ENCODE measurements around the gene GDF15. TPM values are rescaled to one million over a fixed set of nuclear protein-coding genes. Genes with fewer than 3 reads are reported as not detected.

Gene GDF15
- total RNA-seq, 3 donors from 2014 or later, result 2.7 to 60.3 (median 9.2) TPM

GRCh38 chr19:18384775-18385174, 1.2 kb upstream of the GDF15 start:
- no peaks in the 10 kb centered on the region for H3K27me3 ChIP-seq

GRCh38 chr19:18385359-18385674, 641 bp upstream of the GDF15 start:
- Histone ChIP-seq H3K27me3 (no peaks in the 10 kb centered on the region), H3K4me3 (no peak overlapping the region), H3K27ac (peak overlapping the region; percentile 29 to 38), H3K4me1 (no peaks in the 10 kb centered on the region), H3K9me3 (no peaks in the 10 kb centered on the region), H3K36me3 (no peaks in the 10 kb centered on the region)
- DNase-seq (ENCODE audit: low spot score in 2 of 2), result no peak
- TF ChIP-seq POLR2A (IDR thresholded peaks at IDR 0.05), result no peak
- TF ChIP-seq POLR2AphosphoS5 (IDR thresholded peaks at IDR 0.05), result no peak
- no peak for TF ChIP-seq CTCF (IDR thresholded peaks at IDR 0.05)
- intact Hi-C loops (cut with DNase I; ENCODE audit: low total_unique reads), result loop anchor here (10.0 kb wide), 1 partner anchor 1851 kb away; no protein-coding TSS in a partner anchor

More at GRCh38 chr19:18384775-18385174, 1.2 kb upstream of the GDF15 start:
- TF ChIP-seq CTCF (IDR thresholded peaks at IDR 0.05) (no peak), POLR2AphosphoS5 (IDR thresholded peaks at IDR 0.05) (no peak), POLR2A (IDR thresholded peaks at IDR 0.05) (no peak)
- no peak for DNase-seq (ENCODE audit: low spot score in 2 of 2)
- no peaks in the 10 kb centered on the region for H3K4me1 ChIP-seq
- H3K4me3 ChIP-seq, result no peak overlapping the region
- no peaks in the 10 kb centered on the region for H3K36me3 ChIP-seq
- H3K9me3 ChIP-seq, result no peaks in the 10 kb centered on the region
- intact Hi-C loops (cut with DNase I; ENCODE audit: low total_unique reads), result loop anchor here (10.0 kb wide), 1 partner anchor 1850 kb away; no protein-coding TSS in a partner anchor
- H3K27ac ChIP-seq, result no peak overlapping the region

GRCh38 chr19:18386543-18387271, 749 bp downstream of the GDF15 start:
- DNase-seq (ENCODE audit: low spot score in 2 of 2), result no peak
- Histone ChIP-seq H3K9me3 (no peaks in the 10 kb centered on the region), H3K4me1 (no peaks in the 10 kb centered on the region), H3K36me3 (no peaks in the 10 kb centered on the region), H3K27ac (peak overlapping the region; percentile 19 to 36), H3K27me3 (no peaks in the 10 kb centered on the region), H3K4me3 (peak overlapping the region; percentile 30 to 59 (median 46))
- no peak for TF ChIP-seq POLR2AphosphoS5 (IDR thresholded peaks at IDR 0.05)
- intact Hi-C loops (cut with DNase I; ENCODE audit: low total_unique reads), result loop anchor here (10.0 kb wide), 1 partner anchor 1852 kb away; no protein-coding TSS in a partner anchor

GRCh38 chr19:18388100-18388959, 2.4 kb downstream of the GDF15 start:
- H3K4me3 ChIP-seq, result peak overlapping the region; percentile 43 to 65 (median 46)
- TF ChIP-seq CTCF (IDR thresholded peaks at IDR 0.05) (peak; percentile 99), POLR2AphosphoS5 (IDR thresholded peaks at IDR 0.05) (peak in 2 of 3 donors; percentile 23 to 65), POLR2A (IDR thresholded peaks at IDR 0.05) (no peak)
- H3K27ac ChIP-seq, result peak overlapping the region; percentile 38 to 50
- H3K27me3 ChIP-seq, result no peaks in the 10 kb centered on the region
- DNase-seq (ENCODE audit: low spot score in 2 of 2), result peak; percentile 55 to 85
- H3K4me1 ChIP-seq, result no peaks in the 10 kb centered on the region
- H3K36me3 ChIP-seq, result no peaks in the 10 kb centered on the region
- intact Hi-C loops (cut with DNase I; ENCODE audit: low total_unique reads), result loop anchor here (1.0 to 10.0 kb wide), 2 partner anchors 24 to 1854 kb away; no protein-coding TSS in a partner anchor
- no peaks in the 10 kb centered on the region for H3K9me3 ChIP-seq

- Histone ChIP-seq H3K27ac (peak overlapping the region in 1 of 2 donors; percentile 50), H3K4me1 (no peaks in the 10 kb centered on the region), H3K9me3 (no peaks in the 10 kb centered on the region), H3K27me3 (no peaks in the 10 kb centered on the region), H3K4me3 (peak overlapping the region in 2 of 3 donors; percentile 46 to 65), H3K36me3 (no peaks in the 10 kb centered on the region)
- no peak for DNase-seq (ENCODE audit: low spot score in 2 of 2)
- intact Hi-C loops (cut with DNase I; ENCODE audit: low total_unique reads), result loop anchor here (1.0 to 10.0 kb wide), 2 partner anchors 23 to 1854 kb away; no protein-coding TSS in a partner anchor
- TF ChIP-seq POLR2A (IDR thresholded peaks at IDR 0.05) (no peak), POLR2AphosphoS5 (IDR thresholded peaks at IDR 0.05) (no peak), CTCF (IDR thresholded peaks at IDR 0.05) (no peak)
These were observed 3.2 kb downstream of the GDF15 start for GRCh38 chr19:18388960-18389725.
